IPS-NIHi7 (cell line): ENCODE results near the gene WIPF1.

Experiments
- DNase-seq: peaks from one replicate; pipeline ENCODE4 v3.0.0; 2012; ENCODE audit warnings: mixed read lengths; ENCODE audit errors: extremely low spot score

The WIPF1 gene

GRCh38 chr2:174623106-174623637, 25.6 kb upstream of the WIPF1 start:
- DNase-seq: no peak

- no peak for DNase-seq
Measured at GRCh38 chr2:174621323-174621722, 23.7 kb upstream of the WIPF1 start.

GRCh38 chr2:174618179-174618578, 20.6 kb upstream of the WIPF1 start:
- DNase-seq: no peak

GRCh38 chr2:174617718-174618117, 20.1 kb upstream of the WIPF1 start:
- no peak for DNase-seq

- no peak for DNase-seq
Measured at GRCh38 chr2:174617120-174617519, 19.5 kb upstream of the WIPF1 start.

- no peak for DNase-seq
Measured at GRCh38 chr2:174615871-174616436, 18.4 kb upstream of the WIPF1 start.

- no peak for DNase-seq
Measured at GRCh38 chr2:174614261-174614660, 16.7 kb upstream of the WIPF1 start.

GRCh38 chr2:174613531-174613930, 15.9 kb upstream of the WIPF1 start:
- DNase-seq: no peak

- no peak for DNase-seq
Measured at GRCh38 chr2:174612970-174613369, 15.4 kb upstream of the WIPF1 start.

- no peak for DNase-seq
Measured at GRCh38 chr2:174611854-174612253, 14.2 kb upstream of the WIPF1 start.

GRCh38 chr2:174611006-174611405, 13.4 kb upstream of the WIPF1 start:
- no peak for DNase-seq

- DNase-seq: no peak
Measured at GRCh38 chr2:174610243-174610995, 12.8 kb upstream of the WIPF1 start.

- DNase-seq: no peak
Measured at GRCh38 chr2:174609261-174609660, 11.7 kb upstream of the WIPF1 start.

- DNase-seq: no peak
Measured at GRCh38 chr2:174608866-174609214, 11.2 kb upstream of the WIPF1 start.

- no peak for DNase-seq
Measured at GRCh38 chr2:174607989-174608865, 10.6 kb upstream of the WIPF1 start.

GRCh38 chr2:174607584-174607983, 10.0 kb upstream of the WIPF1 start:
- no peak for DNase-seq

- no peak for DNase-seq
Measured at GRCh38 chr2:174606336-174606735, 8.7 kb upstream of the WIPF1 start.

GRCh38 chr2:174605687-174606086, 8.1 kb upstream of the WIPF1 start:
- no peak for DNase-seq

- DNase-seq: peak; percentile 65
Measured at GRCh38 chr2:174603280-174603679, 5.7 kb upstream of the WIPF1 start.

- no peak for DNase-seq
Measured at GRCh38 chr2:174602745-174603144, 5.1 kb upstream of the WIPF1 start.

GRCh38 chr2:174600349-174600748, 2.7 kb upstream of the WIPF1 start:
- DNase-seq: no peak

- no peak for DNase-seq
Measured at GRCh38 chr2:174599310-174599921, 1.8 kb upstream of the WIPF1 start.
